ENCODE data around the gene NXN. TPM values are rescaled to one million over a fixed set of nuclear protein-coding genes. Genes with fewer than 3 reads are reported as not detected.
A peak's percentile ranks its signal among the peaks of the same experiment; 100 is the strongest.
"Not testable (repeated sequence)": the region's sequence is repeated elsewhere in the genome, so short reads cannot be mapped to it uniquely, and the experiment has no call there.

The NXN gene
- total RNA-seq, 1 donor from 2014 or later = 67.3 TPM

DNA sequence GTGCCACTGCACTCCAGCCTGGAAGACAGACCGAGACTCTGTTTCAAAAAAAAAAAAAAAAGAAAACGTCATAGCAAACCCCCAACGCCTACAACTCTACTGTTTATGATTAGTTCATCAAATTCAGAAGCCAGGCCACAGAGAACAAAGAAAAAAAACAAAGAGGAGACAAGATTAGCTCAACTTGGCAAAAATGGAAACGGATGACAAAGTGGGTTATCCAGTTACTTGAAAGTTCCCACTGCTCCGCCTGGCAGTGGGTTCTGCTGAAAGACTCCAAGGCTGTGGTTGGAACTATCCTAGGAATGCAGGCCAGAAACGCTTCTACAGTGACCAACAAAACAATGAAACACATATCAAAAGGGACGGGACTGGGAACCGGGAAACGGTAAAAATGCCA lies 144.3 kb downstream of the NXN start:
- Histone ChIP-seq H3K36me3 (no peaks in the 10 kb centered on the region), H3K4me3 (no peak overlapping the region), H3K9me3 (no peaks in the 10 kb centered on the region), H3K27ac (peak overlapping the region in 1 of 2 donors; percentile 14), H3K4me1 (no peaks in the 10 kb centered on the region), H3K27me3 (no peaks in the 10 kb centered on the region)
- TF ChIP-seq, protein P1, sequence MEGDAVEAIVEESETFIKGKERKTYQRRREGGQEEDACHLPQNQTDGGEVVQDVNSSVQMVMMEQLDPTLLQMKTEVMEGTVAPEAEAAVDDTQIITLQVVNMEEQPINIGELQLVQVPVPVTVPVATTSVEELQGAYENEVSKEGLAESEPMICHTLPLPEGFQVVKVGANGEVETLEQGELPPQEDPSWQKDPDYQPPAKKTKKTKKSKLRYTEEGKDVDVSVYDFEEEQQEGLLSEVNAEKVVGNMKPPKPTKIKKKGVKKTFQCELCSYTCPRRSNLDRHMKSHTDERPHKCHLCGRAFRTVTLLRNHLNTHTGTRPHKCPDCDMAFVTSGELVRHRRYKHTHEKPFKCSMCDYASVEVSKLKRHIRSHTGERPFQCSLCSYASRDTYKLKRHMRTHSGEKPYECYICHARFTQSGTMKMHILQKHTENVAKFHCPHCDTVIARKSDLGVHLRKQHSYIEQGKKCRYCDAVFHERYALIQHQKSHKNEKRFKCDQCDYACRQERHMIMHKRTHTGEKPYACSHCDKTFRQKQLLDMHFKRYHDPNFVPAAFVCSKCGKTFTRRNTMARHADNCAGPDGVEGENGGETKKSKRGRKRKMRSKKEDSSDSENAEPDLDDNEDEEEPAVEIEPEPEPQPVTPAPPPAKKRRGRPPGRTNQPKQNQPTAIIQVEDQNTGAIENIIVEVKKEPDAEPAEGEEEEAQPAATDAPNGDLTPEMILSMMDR (IDR thresholded peaks at IDR 0.05) = no peak
- no peak for DNase-seq (ENCODE audit: low spot score in 2 of 2)
- intact Hi-C loops (cut with DNase I) = no loop called here

- no peak for DNase-seq (ENCODE audit: low spot score in 2 of 2)
- no peaks in the 10 kb centered on the region for H3K27me3 ChIP-seq
- H3K36me3 ChIP-seq = no peaks in the 10 kb centered on the region
- H3K4me1 ChIP-seq = no peaks in the 10 kb centered on the region
- H3K27ac ChIP-seq = no peak overlapping the region
- intact Hi-C loops (cut with DNase I) = no loop called here
- H3K4me3 ChIP-seq = no peak overlapping the region
- no peaks in the 10 kb centered on the region for H3K9me3 ChIP-seq
- TF ChIP-seq, protein P1 (IDR thresholded peaks at IDR 0.05) = no peak
These were observed 145.4 kb downstream of the NXN start for GRCh38 chr17:834136-834535.

- H3K27me3 ChIP-seq = no peaks in the 10 kb centered on the region
- H3K27ac ChIP-seq = no peak overlapping the region
- H3K4me1 ChIP-seq = no peaks in the 10 kb centered on the region
- intact Hi-C loops (cut with DNase I) = no loop called here
- no peak overlapping the region for H3K4me3 ChIP-seq
- H3K36me3 ChIP-seq = no peaks in the 10 kb centered on the region
- H3K9me3 ChIP-seq = no peaks in the 10 kb centered on the region
- TF ChIP-seq, protein P1 (IDR thresholded peaks at IDR 0.05) = no peak
- no peak for DNase-seq (ENCODE audit: low spot score in 2 of 2)
These were observed 148.6 kb downstream of the NXN start for GRCh38 chr17:830950-831349.

GRCh38 chr17:830381-830780 lies 149.2 kb downstream of the NXN start:
- TF ChIP-seq, protein P1 (IDR thresholded peaks at IDR 0.05) = no peak
- H3K9me3 ChIP-seq = no peaks in the 10 kb centered on the region
- DNase-seq (ENCODE audit: low spot score in 2 of 2) = no peak
- no peaks in the 10 kb centered on the region for H3K36me3 ChIP-seq
- intact Hi-C loops (cut with DNase I) = no loop called here
- no peak overlapping the region for H3K27ac ChIP-seq
- no peaks in the 10 kb centered on the region for H3K4me1 ChIP-seq
- no peaks in the 10 kb centered on the region for H3K27me3 ChIP-seq
- no peak overlapping the region for H3K4me3 ChIP-seq

GRCh38 chr17:829614-830013 lies 150.0 kb downstream of the NXN start:
- H3K27ac ChIP-seq; H3K9me3 ChIP-seq; DNase-seq (ENCODE audit: low spot score in 2 of 2); intact Hi-C loops (cut with DNase I); H3K36me3 ChIP-seq; H3K4me3 ChIP-seq; H3K27me3 ChIP-seq; H3K4me1 ChIP-seq: not testable (repeated sequence)

DNA sequence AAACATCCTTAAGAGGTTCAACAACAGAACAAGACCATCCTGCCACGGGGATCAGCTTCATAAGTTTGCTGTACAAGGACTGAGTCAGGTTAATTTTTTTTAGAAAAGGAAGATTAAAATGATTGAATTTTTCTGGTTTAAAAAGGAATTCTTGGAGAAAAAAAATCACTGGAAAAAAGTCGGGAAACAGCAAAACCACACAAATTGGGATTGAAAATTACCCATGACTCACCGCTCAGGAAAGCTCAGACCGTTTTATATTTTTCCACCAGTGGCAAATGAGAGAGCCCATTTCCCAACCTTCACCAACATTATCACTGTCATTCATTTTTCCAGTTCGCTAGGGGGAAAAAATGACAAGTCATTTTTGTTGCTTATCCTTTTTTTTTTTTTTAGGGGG lies 150.8 kb downstream of the NXN start:
- TF ChIP-seq, protein P1 (IDR thresholded peaks at IDR 0.05) = no peak
- no peak overlapping the region for H3K27ac ChIP-seq
- intact Hi-C loops (cut with DNase I) = no loop called here
- no peaks in the 10 kb centered on the region for H3K9me3 ChIP-seq
- no peaks in the 10 kb centered on the region for H3K36me3 ChIP-seq
- H3K27me3 ChIP-seq = no peaks in the 10 kb centered on the region
- H3K4me1 ChIP-seq = no peaks in the 10 kb centered on the region
- no peak for DNase-seq (ENCODE audit: low spot score in 2 of 2)
- H3K4me3 ChIP-seq = no peak overlapping the region

Measured in ascending aorta (tissue), 2 donors.